DOHH2 (cell line): ENCODE results near the gene TRRAP.

Experiments
- EZH2phosphoT487 ChIP-seq: fragments of 200-600 bp; sonication (generic); IDR thresholded peaks from 2 replicates; pipeline ENCODE4 v1.6.1; 2017; ENCODE audit warnings: borderline replicate concordance, mild to moderate bottlenecking, antibody characterized with exemption, low read length, moderate library complexity, mixed read lengths
- TF ChIP-seq, protein P1 (sequence below): fragments of 200-600 bp; sonication (generic); IDR thresholded peaks from one replicate; pipeline ENCODE4 v1.5.1; 2014; ENCODE audit warnings: antibody characterized with exemption, mild to moderate bottlenecking, low read depth, low read length; ENCODE audit not compliant: poor library complexity, severe bottlenecking

DNA sequence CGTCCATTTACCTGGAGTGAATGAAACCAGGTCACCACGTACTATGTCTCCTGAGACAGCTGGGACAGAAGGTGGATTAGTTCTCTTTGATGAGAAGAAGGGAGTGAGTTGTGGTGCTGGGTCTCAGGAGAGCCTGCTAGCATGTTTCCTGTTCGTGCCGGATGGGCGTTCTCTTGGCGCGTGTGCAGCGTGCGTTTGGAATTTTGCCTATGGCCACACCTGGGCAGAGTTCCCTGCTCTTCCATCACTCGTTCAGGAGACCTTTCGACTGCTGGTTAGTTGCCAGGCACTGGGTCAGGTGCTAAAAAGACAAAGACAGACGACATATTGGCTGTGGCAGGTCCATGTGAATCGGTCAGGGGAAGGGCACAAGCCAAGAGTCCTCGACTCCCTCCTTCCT is 90.3 kb downstream of the TRRAP start:
- TF ChIP-seq, protein P1, sequence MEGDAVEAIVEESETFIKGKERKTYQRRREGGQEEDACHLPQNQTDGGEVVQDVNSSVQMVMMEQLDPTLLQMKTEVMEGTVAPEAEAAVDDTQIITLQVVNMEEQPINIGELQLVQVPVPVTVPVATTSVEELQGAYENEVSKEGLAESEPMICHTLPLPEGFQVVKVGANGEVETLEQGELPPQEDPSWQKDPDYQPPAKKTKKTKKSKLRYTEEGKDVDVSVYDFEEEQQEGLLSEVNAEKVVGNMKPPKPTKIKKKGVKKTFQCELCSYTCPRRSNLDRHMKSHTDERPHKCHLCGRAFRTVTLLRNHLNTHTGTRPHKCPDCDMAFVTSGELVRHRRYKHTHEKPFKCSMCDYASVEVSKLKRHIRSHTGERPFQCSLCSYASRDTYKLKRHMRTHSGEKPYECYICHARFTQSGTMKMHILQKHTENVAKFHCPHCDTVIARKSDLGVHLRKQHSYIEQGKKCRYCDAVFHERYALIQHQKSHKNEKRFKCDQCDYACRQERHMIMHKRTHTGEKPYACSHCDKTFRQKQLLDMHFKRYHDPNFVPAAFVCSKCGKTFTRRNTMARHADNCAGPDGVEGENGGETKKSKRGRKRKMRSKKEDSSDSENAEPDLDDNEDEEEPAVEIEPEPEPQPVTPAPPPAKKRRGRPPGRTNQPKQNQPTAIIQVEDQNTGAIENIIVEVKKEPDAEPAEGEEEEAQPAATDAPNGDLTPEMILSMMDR = no peak
- TF ChIP-seq EZH2phosphoT487 = no peak
